Left lung (tissue), 10 donors: ENCODE measurements around the gene ACO2. TPM values are rescaled to one million over a fixed set of nuclear protein-coding genes. Genes with fewer than 3 reads are reported as not detected.
"Not testable (repeated sequence)": the region's sequence is repeated elsewhere in the genome, so short reads cannot be mapped to it uniquely, and the experiment has no call there.

Source experiments
- ATAC-seq: fragments of 200-7000 bp; cut with Tn5 transposase; one replicate; pipeline ENCODE4 v1.9.1; 2020; ENCODE audit warnings: moderate library complexity
- DNase-seq, 4 donors: peaks; one replicate each; pipeline ENCODE4 v3.0.0-alpha.2; 2013 to 2020
- H3K27ac ChIP-seq, 2 donors: fragments of 200-600 bp; sonication (generic) in 1 of 2; one replicate each; pipeline versions ENCODE4 v1.5.0 to v1.8.0; 2020 to 2021
- H3K27me3 ChIP-seq, 2 donors: fragments of 200-600 bp; sonication (generic) in 1 of 2; one replicate each; pipeline versions ENCODE4 v1.5.0 to v1.8.0; 2020 to 2021
- H3K36me3 ChIP-seq, 2 donors: fragments of 200-600 bp; sonication (generic) in 1 of 2; one replicate each; pipeline versions ENCODE4 v1.5.0 to v1.8.0; 2020 to 2021
- H3K4me1 ChIP-seq, 2 donors: fragments of 200-600 bp; one replicate each; pipeline ENCODE4 v1.8.0; 2021
- H3K4me3 ChIP-seq, 2 donors: fragments of 200-600 bp; sonication (generic) in 1 of 2; one replicate each; pipeline versions ENCODE4 v1.5.0 to v1.8.0; 2020 to 2021; ENCODE audit warnings: mild to moderate bottlenecking in 1 of 2
- H3K9me3 ChIP-seq, 2 donors: fragments of 200-600 bp; sonication (generic) in 1 of 2; one replicate each; pipeline versions ENCODE4 v1.5.0 to v1.8.0; 2020 to 2021
- intact Hi-C, 2 donors: fragments of 100-400 bp; cut with DNase I; formaldehyde crosslinking; loops; one replicate each; pipeline versions ENCODE4 v1.11.2 to v1.14.2; 2022
- polyA plus RNA-seq, 6 donors: library from polyadenylated mRNA; unstranded; fragments of 120-200 nt; gene quantifications; one replicate each; pipeline ENCODE4 v1.2.1, GENCODE V29; 2013; ENCODE audit not compliant: insufficient read length in 6 of 6
- total RNA-seq, 2 donors: library from RNA; stranded (reverse); fragmentation: NEBNext Ultra II Directional; extraction: Animal tissue kit (Norgen Biotek cat#: 25700); gene quantifications; one replicate each; pipeline ENCODE4 v1.2.1, GENCODE V29; 2021
- TF ChIP-seq, protein P1 (sequence below), 2 donors: fragments of 200-600 bp; sonication (generic) in 1 of 2; IDR thresholded peaks; one replicate each; pipeline versions ENCODE4 v1.5.0 to v1.8.0; 2021; ENCODE audit warnings: antibody characterized with exemption in 2 of 2
- donor health status: DM: no; HTN: yes; CAD: no.
- donor health status: DM: no; HTN: no; CAD: no.

Gene ACO2
- total and polyA plus RNA-seq, 8 donors, result 51.0 to 91.8 (median 59.4) TPM

DNA sequence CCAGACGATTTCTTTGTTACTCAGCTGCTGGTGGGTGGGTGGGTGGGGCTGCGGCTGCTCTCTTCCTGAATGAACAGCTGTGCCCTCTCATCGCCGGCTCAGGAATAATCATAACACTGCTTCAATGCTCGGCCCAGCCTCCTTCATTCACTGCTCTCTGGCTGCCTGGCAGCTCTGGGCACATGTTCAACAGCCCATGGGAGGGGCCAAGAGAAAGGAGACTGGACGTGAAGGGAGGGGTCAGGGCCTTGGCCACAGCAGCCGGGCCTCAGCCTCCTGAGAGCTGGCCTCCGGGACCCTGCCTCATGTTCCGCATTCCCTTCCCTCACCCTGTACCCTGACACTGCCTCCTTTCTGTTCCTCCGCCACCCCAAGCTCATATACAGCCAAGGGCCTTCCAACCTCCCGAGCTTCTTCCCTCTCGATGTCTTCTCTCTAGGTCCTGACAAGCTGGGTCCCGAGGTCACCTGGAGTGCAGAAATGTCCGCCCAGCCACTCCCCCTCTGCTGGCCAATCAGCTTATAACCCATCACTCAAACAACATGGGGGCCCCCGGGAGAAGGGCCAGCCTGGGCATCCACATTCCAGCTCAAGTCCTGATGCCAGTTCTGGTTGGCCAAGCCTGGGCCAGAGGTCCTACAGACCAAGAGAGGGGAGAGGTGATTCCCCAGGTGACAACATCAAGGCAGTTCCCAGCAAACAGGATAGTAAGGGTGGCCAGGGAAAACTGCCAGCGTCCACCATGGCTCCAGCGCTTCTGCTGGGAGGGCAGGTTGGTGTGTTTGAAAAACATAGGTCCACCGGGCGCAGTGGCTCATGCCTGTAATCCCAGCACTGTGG lies 88.7 kb downstream of the ACO2 start:
- Histone ChIP-seq H3K9me3 (no peaks in the 10 kb centered on the region), H3K4me1 (no peaks in the 10 kb centered on the region), H3K27ac (peak overlapping the region; percentile 51 to 73), H3K27me3 (peaks cover 0 to 49% of the 10 kb centered on the region in 2 donors), H3K4me3 (no peak overlapping the region), H3K36me3 (no peaks in the 10 kb centered on the region)
- peak; percentile 86 for ATAC-seq
- intact Hi-C loops, result no loop called here
- TF ChIP-seq, protein P1, sequence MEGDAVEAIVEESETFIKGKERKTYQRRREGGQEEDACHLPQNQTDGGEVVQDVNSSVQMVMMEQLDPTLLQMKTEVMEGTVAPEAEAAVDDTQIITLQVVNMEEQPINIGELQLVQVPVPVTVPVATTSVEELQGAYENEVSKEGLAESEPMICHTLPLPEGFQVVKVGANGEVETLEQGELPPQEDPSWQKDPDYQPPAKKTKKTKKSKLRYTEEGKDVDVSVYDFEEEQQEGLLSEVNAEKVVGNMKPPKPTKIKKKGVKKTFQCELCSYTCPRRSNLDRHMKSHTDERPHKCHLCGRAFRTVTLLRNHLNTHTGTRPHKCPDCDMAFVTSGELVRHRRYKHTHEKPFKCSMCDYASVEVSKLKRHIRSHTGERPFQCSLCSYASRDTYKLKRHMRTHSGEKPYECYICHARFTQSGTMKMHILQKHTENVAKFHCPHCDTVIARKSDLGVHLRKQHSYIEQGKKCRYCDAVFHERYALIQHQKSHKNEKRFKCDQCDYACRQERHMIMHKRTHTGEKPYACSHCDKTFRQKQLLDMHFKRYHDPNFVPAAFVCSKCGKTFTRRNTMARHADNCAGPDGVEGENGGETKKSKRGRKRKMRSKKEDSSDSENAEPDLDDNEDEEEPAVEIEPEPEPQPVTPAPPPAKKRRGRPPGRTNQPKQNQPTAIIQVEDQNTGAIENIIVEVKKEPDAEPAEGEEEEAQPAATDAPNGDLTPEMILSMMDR (IDR thresholded peaks at IDR 0.05), result no peak
- peak in 3 of 4 donors; percentile 83 to 97 (median 96) for DNase-seq

DNA sequence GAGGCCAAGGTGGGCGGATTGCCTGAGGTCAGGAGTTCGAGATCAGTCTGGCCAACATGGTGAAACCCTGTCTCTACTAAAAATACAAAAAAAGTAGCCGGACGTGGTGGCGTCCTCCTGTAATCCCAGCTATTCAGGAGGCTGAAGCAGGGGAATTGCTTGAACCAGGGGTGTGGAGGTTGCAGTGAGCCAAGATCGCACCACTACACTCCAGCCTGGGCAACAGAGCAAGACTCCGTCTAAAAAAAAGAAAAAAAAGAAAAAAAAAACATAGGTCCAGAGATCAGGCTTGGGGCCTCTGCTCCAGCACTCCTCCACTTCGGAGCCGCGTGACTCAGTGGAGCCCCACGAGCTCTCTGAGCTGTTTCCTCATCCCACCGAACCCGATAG lies 89.3 kb downstream of the ACO2 start:
- H3K9me3 ChIP-seq, DNase-seq, H3K36me3 ChIP-seq, H3K4me1 ChIP-seq, H3K4me3 ChIP-seq, intact Hi-C loops, ATAC-seq: not testable (repeated sequence)
- Histone ChIP-seq H3K27me3 (peaks cover 0 to 49% of the 10 kb centered on the region in 2 donors), H3K27ac (peak overlapping the region in 1 of 2 donors; percentile 73)

DNA sequence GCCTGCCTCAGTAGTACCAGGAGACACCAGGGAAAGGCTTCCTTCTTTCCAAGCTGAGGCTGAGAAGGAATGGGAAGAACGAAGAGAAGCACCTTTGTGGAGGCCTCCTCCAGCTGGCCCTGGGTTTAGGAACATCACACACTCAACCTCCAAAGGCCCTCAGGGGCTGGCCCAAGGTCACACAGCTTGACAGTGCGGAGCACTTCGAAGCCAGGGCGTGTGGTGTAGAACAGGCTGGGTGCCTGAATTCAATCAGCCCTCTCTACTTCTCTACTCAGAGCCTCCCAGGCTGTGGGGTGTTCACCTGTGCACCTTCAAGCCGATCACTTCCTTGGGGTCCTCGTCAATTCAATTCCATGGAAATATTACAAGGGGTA lies 91.2 kb downstream of the ACO2 start:
- peaks cover 0 to 49% of the 10 kb centered on the region in 2 donors for H3K27me3 ChIP-seq
- peaks cover 0 to 2% of the 10 kb centered on the region in 2 donors for H3K4me1 ChIP-seq
- DNase-seq (no peak), ATAC-seq (no peak)
- H3K27ac ChIP-seq, result peak overlapping the region in 1 of 2 donors; percentile 48
- TF ChIP-seq, protein P1 (IDR thresholded peaks at IDR 0.05), result no peak
- H3K36me3 ChIP-seq, result no peaks in the 10 kb centered on the region
- H3K9me3 ChIP-seq, result no peaks in the 10 kb centered on the region
- intact Hi-C loops, result no loop called here
- no peak overlapping the region for H3K4me3 ChIP-seq

DNA sequence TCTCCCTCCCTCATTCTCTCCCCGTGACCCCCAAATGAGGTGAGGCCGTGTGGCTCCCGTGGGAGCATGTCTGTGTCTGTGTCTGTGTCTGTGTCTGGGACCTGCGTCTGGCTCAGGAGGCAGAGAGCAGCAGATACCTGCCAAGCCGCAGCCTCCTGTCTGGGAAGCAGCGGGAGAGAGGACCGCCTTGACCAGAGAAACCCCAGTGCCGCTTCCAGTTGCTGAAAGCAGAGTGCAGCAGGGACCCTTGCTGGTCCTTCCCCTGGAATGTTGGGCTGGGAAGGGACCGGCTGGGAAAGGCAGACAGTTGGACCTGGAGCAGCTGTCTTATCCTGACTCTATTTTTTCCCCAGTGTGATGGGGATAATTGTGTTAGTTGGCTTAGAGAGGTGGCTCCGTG lies 92.4 kb downstream of the ACO2 start:
- Histone ChIP-seq H3K9me3 (no peaks in the 10 kb centered on the region), H3K27ac (peak overlapping the region in 1 of 2 donors; percentile 48), H3K36me3 (no peaks in the 10 kb centered on the region), H3K27me3 (peaks cover 0 to 49% of the 10 kb centered on the region in 2 donors), H3K4me1 (peaks cover 0 to 2% of the 10 kb centered on the region in 2 donors), H3K4me3 (peak overlapping the region; percentile 6 to 11)
- ATAC-seq (no peak), DNase-seq (peak in 1 of 4 donors; percentile 38)
- intact Hi-C loops, result no loop called here
- TF ChIP-seq, protein P1 (IDR thresholded peaks at IDR 0.05), result no peak

DNA sequence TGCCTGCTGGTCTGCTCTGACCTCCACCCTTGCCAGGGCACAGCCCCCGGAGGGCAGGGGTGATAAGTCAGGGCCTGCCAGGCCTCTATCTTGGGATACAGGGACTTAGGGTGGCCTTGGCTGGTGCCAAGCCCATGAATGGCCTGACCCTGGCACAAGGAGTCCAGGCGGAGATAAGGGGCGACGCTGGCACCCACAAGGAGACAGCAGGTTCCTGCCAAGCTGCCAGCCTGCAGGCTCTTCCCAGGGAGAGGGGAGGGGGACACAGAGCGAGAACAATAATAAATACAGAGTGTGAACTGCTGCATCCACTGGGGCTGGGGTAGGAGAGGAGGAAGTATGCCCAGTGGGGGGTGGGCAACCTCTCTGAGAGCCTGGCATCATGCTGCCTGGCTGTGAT lies 92.9 kb downstream of the ACO2 start:
- peak overlapping the region in 1 of 2 donors; percentile 6 for H3K4me3 ChIP-seq
- DNase-seq (no peak), ATAC-seq (no peak)
- no peak overlapping the region for H3K27ac ChIP-seq
- intact Hi-C loops, result no loop called here
- H3K27me3 ChIP-seq, result peaks cover 0 to 49% of the 10 kb centered on the region in 2 donors
- TF ChIP-seq, protein P1 (IDR thresholded peaks at IDR 0.05), result no peak
- no peaks in the 10 kb centered on the region for H3K9me3 ChIP-seq
- H3K4me1 ChIP-seq, result peaks cover 0 to 2% of the 10 kb centered on the region in 2 donors
- no peaks in the 10 kb centered on the region for H3K36me3 ChIP-seq
